Glomerular endothelial cell (primary cell): ENCODE measurements around the gene NCOR2. TPM values are rescaled to one million over a fixed set of nuclear protein-coding genes. Genes with fewer than 3 reads are reported as not detected.

Experiments
- DNase-seq: peaks from one replicate; pipeline ENCODE4 v3.0.0-alpha.2; 2011; ENCODE audit warnings: low read depth, low spot score; ENCODE audit errors: extremely low read depth
- total RNA-seq: library from RNA; depleted of rRNA; stranded (reverse); fragments of >200 nt; gene quantifications from 2 replicates; pipeline ENCODE4 v1.2.3, GENCODE V29; 2015

NCOR2 gene
- total RNA-seq, 1 donor from 2014 or later: 295 TPM

- DNase-seq: no peak
These were observed 36.1 kb downstream of the NCOR2 start for GRCh38 chr12:124531281-124531745.

GRCh38 chr12:124530637-124531263 lies 36.7 kb downstream of the NCOR2 start:
- DNase-seq: no peak

- no peak for DNase-seq
These were observed 37.7 kb downstream of the NCOR2 start for GRCh38 chr12:124529565-124530276.

GRCh38 chr12:124527861-124528561 lies 39.4 kb downstream of the NCOR2 start:
- no peak for DNase-seq

GRCh38 chr12:124525927-124526692 lies 41.3 kb downstream of the NCOR2 start:
- no peak for DNase-seq

GRCh38 chr12:124525455-124525854 lies 42.0 kb downstream of the NCOR2 start:
- no peak for DNase-seq

- DNase-seq: no peak
These were observed 43.0 kb downstream of the NCOR2 start for GRCh38 chr12:124524231-124524925.

- no peak for DNase-seq
These were observed 44.3 kb downstream of the NCOR2 start for GRCh38 chr12:124523071-124523470.

- no peak for DNase-seq
These were observed 46.5 kb downstream of the NCOR2 start for GRCh38 chr12:124520907-124521306.

- DNase-seq: no peak
These were observed 47.1 kb downstream of the NCOR2 start for GRCh38 chr12:124520265-124520701.

GRCh38 chr12:124519746-124520145 lies 47.7 kb downstream of the NCOR2 start:
- no peak for DNase-seq

GRCh38 chr12:124518051-124518932 lies 49.1 kb downstream of the NCOR2 start:
- peak; percentile 94 for DNase-seq
